Esophagus muscularis mucosa (tissue), 3 donors: ENCODE measurements around the gene TMEM79.

Experiments
- CTCF ChIP-seq, 3 experiments: fragments of 200-600 bp in 2 of 3; fragments of 450-650 bp in 1 of 3; sonication (generic) in 2 of 3; IDR thresholded peaks; one replicate each; pipeline ENCODE4 v1.5.1; 2017 to 2019; ENCODE audit warnings: antibody characterized with exemption in 3 of 3, mild to moderate bottlenecking in 2 of 3, moderate library complexity in 1 of 3
- POLR2A ChIP-seq: fragments of 450-650 bp; IDR thresholded peaks from one replicate; pipeline ENCODE4 v1.6.1; 2017; ENCODE audit warnings: antibody characterized with exemption, moderate library complexity, mild to moderate bottlenecking, low read depth
- POLR2AphosphoS5 ChIP-seq, 2 donors: sonication (generic); formaldehyde crosslinking; IDR thresholded peaks; one replicate each; pipeline ENCODE4 v1.6.1; 2017; ENCODE audit warnings: antibody characterized with exemption in 2 of 2

- TF ChIP-seq CTCF (IDR thresholded peaks at IDR 0.05) = no peak
- TF ChIP-seq POLR2AphosphoS5 (IDR thresholded peaks at IDR 0.05) = no peak
- no peak for TF ChIP-seq POLR2A
Observed at GRCh38 chr1:156253634-156254033, 30.5 kb upstream of the TMEM79 start.
